ENCODE results near the gene FAM186B. TPM values are rescaled to one million over a fixed set of nuclear protein-coding genes. Genes with fewer than 3 reads are reported as not detected.

FAM186B gene
- total and polyA plus RNA-seq, 11 donors = 0.17 to 0.78 (median 0.41) TPM

- no peak overlapping the region for H3K27ac ChIP-seq
Observed at GRCh38 chr12:49641748-49642369, 36.4 kb upstream of the FAM186B start.

GRCh38 chr12:49636979-49637755 is 31.7 kb upstream of the FAM186B start:
- intact Hi-C loops (cut with DNase I) = loop anchor here in 3 of 10 donors (2.0 to 10.0 kb wide), 2 partner anchors 72 to 208 kb away; partner anchors contain the start of gene BCDIN3D (in 1 of the 3)
- TF ChIP-seq CTCF (IDR thresholded peaks at IDR 0.05) = peak; percentile 47 to 79 (median 62)
- TF ChIP-seq POLR2A (IDR thresholded peaks at IDR 0.05) = no peak
- whole genome bisulfite sequencing, 4 donors = 7 to 22% (median 17%) methylated on average over 8 to 9 of the region's 9 CpGs
- no peaks in the 10 kb centered on the region for H3K27me3 ChIP-seq
- peak; percentile 65 to 81 (median 77) for ATAC-seq
- H3K36me3 ChIP-seq = peaks cover 0 to 63% (median 34%) of the 10 kb centered on the region in 9 donors
- DNase-seq = peak; percentile 47 to 65 (median 63)
- H3K27ac ChIP-seq = peak overlapping the region in 7 of 12 donors; percentile 4 to 55 (median 42)
- H3K4me3 ChIP-seq = no peak overlapping the region
- H3K4me1 ChIP-seq = peaks cover 0 to 19% (median 14%) of the 10 kb centered on the region in 12 donors
- H3K9me3 ChIP-seq = no peaks in the 10 kb centered on the region

More at GRCh38 chr12:49641748-49642369, 36.4 kb upstream of the FAM186B start:
- Histone ChIP-seq H3K36me3 (peaks cover 0 to 86% (median 73%) of the 10 kb centered on the region in 9 donors), H3K9me3 (no peaks in the 10 kb centered on the region), H3K27me3 (no peaks in the 10 kb centered on the region), H3K4me3 (no peak overlapping the region), H3K4me1 (peaks cover 0 to 39% (median 29%) of the 10 kb centered on the region in 12 donors)
- intact Hi-C loops (cut with DNase I) = loop anchor here in 1 of 10 donors (10.0 kb wide), 1 partner anchor 193 kb away; no protein-coding TSS in a partner anchor
- TF ChIP-seq CTCF (IDR thresholded peaks at IDR 0.05) (no peak), POLR2A (IDR thresholded peaks at IDR 0.05) (no peak)
- DNase-seq = peak in 2 of 5 donors; percentile 22 to 36
- 85 to 91% (median 89%) methylated on average over 17 of the region's 17 CpGs for WGBS, 4 donors
- ATAC-seq = no peak

- ATAC-seq (peak in 2 of 4 donors; percentile 2 to 10), DNase-seq (peak in 1 of 5 donors; percentile 51)
- no peaks in the 10 kb centered on the region for H3K9me3 ChIP-seq
- H3K4me3 ChIP-seq = no peak overlapping the region
- WGBS, 4 donors = 60 to 70% (median 62%) methylated on average over 13 of the region's 13 CpGs
- intact Hi-C loops (cut with DNase I) = loop anchor here in 3 of 10 donors (2.0 to 10.0 kb wide), 2 partner anchors 72 to 208 kb away; partner anchors contain the start of gene BCDIN3D (in 1 of the 3)
- peaks cover 0 to 19% (median 14%) of the 10 kb centered on the region in 12 donors for H3K4me1 ChIP-seq
- TF ChIP-seq POLR2A (IDR thresholded peaks at IDR 0.05) (no peak), CTCF (IDR thresholded peaks at IDR 0.05) (no peak)
- H3K27ac ChIP-seq = peak overlapping the region in 3 of 12 donors; percentile 10 to 51 (median 32)
- H3K36me3 ChIP-seq = peaks cover 0 to 63% (median 33%) of the 10 kb centered on the region in 9 donors
- no peaks in the 10 kb centered on the region for H3K27me3 ChIP-seq
Observed at GRCh38 chr12:49636574-49636973, 31.1 kb upstream of the FAM186B start.

Measured in heart left ventricle (tissue), 16 donors.